Stimulated activated CD8-positive, alpha-beta memory T cell treated with anti-CD3 and anti-CD28 coated beads, Interleukin-4, amount 100 ng/mL, for 4 hours (primary cell): ENCODE data around the gene POLR1C.
A peak's percentile ranks its signal among the peaks of the same experiment; 100 is the strongest.
"Not testable (repeated sequence)": the region's sequence is repeated elsewhere in the genome, so short reads cannot be mapped to it uniquely, and the experiment has no call there.

Source experiments
- DNase-seq, 2 donors: peaks; one replicate each; pipeline ENCODE4 v3.0.0-alpha.2; 2020; ENCODE audit warnings: low read depth in 2 of 2, low spot score in 1 of 2

Gene POLR1C

DNA sequence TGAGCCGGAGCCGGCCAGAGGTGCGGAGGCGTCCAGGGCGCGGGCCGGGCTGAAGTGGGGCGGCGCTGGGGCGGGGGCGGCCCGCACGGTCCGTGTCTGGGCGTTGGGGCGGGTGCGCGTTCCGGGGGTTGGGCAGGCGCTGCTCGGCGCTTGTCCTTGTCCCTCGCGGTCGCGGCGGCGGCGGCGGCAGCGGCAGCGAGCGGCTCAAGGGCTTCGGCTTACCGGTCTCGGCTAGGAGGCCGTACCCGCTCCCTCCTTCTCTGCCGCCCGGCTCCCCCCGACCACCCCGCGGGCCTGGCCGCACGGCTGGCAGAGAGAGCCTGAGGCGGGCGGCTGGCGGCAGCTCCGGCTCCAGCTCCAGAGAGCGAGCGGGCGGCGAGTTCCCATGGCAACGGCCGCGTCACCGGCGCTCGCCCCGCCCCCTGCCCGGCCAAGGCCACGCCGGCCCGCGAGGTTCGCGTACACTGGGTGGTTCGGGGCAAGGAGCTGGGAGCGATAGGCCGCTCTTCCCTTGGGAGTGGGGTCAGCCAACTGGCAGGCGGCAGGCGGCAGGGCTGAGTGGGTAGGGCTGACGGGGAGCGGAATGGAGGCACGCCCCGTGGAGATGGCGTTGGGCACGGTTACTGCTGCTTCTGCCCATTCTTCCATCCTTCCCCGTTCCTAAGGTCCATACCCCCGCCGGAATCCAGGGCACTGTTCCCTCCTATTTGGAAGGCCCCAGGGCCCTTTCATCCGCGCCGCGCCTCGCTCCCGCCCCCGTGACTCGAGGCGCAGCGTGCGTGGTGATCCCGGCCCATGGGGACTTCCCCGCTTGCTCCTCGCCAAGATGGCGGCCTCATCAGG, 6.7 kb upstream of the POLR1C start, which contains the start of gene LRRC73:
TSS of gene LRRC73 (minus strand) at position 363 of the 843 bp plus-strand sequence. CDS start 561 bp downstream, outside the sequence.
- DNase-seq: peak; percentile 42 to 55

GRCh38 chr6:43510827-43511163, 6.1 kb upstream of the POLR1C start:
- no peak for DNase-seq

GRCh38 chr6:43511824-43512415, 5.0 kb upstream of the POLR1C start:
- DNase-seq: no peak

GRCh38 chr6:43515808-43516207, 1.1 kb upstream of the POLR1C start:
- no peak for DNase-seq

GRCh38 chr6:43516367-43516696, 557 bp upstream of the POLR1C start:
- no peak for DNase-seq

- no peak for DNase-seq
These were observed 842 bp downstream of the POLR1C start for GRCh38 chr6:43517505-43518357.

DNA sequence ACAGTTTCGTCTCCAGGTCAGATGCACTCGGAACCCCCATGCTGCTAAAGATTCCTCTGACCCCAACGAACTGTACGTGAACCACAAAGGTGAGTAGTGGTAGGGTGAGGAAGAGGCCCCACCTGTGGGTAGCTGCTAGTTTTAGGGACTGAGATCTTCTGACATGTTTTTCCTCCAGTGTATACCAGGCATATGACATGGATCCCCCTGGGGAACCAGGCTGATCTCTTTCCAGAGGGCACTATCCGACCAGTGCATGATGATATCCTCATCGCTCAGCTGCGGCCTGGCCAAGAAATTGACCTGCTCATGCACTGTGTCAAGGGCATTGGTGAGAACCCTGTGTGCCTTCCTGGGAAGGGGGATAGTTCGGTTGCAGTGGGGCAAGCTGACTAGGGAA, 3.2 kb downstream of the POLR1C start:
- DNase-seq: no peak

- DNase-seq: no peak
These were observed 4.9 kb downstream of the POLR1C start for GRCh38 chr6:43521836-43522235.

DNA sequence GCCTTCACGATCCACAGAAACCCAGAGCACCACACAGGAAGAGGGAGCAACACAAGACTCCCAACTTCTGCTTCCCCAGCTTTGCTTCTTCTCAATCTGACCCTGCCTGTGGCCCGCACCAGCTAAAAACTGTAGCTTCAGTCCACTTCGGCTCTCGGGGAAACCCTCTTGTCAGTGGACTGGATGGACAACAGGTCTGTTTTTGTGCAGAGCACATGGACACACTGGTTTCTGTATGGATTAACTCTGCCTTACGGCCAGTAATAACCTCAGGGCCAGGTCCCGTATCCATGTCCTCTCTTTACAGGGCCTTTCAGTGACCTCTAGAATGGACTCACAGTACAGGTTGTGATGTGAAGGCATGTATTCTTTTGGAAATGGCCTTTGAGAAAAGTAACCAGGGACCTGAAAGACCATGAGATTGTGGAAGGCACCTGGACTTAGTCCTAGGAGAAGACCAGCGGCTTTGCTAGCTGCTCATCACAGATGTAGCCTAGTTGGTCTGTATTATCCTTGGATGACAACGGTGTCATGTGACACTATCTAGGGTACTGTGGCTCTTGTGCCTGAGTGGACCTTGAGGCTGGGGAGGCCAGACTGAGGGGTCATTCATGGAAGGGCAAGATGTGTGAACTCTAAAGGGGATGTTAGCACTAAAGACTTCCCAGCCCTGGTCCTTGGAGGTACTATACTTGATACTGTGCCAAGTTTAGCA, 5.8 kb downstream of the POLR1C start:
- DNase-seq: no peak

- no peak for DNase-seq
These were observed 6.4 kb downstream of the POLR1C start for GRCh38 chr6:43523284-43523683.

- no peak for DNase-seq
These were observed 7.6 kb downstream of the POLR1C start for GRCh38 chr6:43524483-43524961.

GRCh38 chr6:43532201-43532600, 15.3 kb downstream of the POLR1C start:
- no peak for DNase-seq

DNA sequence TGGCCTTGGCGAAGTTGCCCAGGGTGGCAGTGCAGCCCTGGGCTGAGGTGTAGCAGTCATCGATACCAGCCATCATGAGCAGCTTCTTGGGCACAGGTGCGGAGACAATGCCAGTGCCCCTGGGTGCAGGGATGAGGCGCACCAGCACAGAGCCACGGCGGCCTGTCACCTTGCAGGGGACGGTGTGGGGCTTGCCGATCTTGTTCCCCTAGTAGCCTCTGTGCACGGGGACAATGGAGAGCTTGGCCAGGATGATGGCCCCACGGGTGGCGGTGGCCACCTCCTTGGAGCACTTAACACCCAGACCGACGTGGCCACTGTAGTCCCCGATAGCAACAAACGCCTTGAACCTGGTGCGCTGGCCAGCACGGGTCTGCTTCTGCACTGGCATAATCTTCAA, 22.1 kb downstream of the POLR1C start:
- DNase-seq: not testable (repeated sequence)

DNA sequence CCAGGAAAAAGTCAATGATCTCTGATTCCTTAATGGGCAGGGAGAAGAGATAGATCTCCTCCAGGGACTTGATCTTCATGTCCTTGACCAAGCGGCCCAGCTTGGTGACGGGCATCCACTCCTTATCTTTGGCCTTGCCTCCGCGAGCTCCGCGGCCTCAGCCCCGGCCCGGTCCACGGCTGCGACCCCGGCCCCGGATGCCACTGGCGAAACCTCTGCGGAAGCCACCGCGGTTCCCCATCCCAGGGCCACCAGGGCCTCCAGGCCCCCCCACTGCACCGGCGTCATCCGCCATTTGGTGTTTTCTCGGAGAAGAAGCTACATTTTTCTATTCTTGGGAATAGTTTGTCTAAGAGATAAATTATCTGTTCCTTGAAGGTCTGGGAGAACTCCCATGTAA, 22.5 kb downstream of the POLR1C start:
- not testable (repeated sequence) for DNase-seq

DNA sequence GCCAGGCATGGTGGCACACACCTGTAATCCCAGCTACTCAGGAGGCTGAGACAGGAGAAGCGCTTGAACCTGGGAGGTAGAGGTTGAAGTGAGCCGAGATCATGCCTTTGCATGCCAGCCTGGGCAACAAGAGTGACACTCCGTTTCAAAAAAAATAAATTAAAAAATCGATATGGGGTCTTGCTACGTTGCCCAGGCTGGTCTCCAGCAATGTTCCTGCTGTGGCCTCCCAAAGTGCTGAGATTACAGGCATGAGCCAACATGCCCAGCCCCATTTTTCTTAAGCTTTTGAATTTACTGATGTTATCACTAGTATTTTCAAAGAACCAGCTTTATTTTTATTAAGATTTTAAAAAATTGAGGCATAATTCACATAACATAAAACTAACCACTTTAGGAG, 23.6 kb downstream of the POLR1C start:
- no peak for DNase-seq

- no peak for DNase-seq
These were observed 25.0 kb downstream of the POLR1C start for GRCh38 chr6:43541774-43542471.

DNA sequence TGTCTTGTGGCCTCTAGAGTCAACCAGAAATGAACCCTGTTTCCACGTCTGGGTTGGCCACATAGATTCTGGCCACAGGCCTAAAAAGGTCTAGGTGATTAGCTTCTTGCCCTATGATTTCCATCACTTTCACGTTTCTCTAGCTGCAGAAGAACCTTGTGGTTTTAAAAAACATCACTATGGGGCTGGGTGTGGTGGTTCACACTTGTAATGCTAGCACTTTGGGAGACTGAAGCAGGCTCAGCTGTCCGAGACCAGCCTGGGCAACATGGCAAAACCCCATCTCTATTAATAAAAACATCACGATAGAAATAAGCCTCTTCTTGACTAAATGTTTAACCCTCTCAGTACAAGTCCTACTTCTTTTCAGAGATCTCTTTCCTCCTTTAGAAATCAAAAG, 27.6 kb downstream of the POLR1C start:
- DNase-seq: no peak

GRCh38 chr6:43547222-43547621, 30.3 kb downstream of the POLR1C start:
- no peak for DNase-seq

- DNase-seq: not testable (repeated sequence)
These were observed 40.7 kb downstream of the POLR1C start for GRCh38 chr6:43557620-43558019.

GRCh38 chr6:43559328-43559727, 42.4 kb downstream of the POLR1C start:
- DNase-seq: no peak
